IMR-90 (cell line): ENCODE results near the gene ERC2.

ENCODE experiments used
- CEBPB ChIP-seq: IDR thresholded peaks from 2 replicates; pipeline ENCODE4 v1.6.1; 2012; ENCODE audit warnings: low read depth, low read length, improper control_type of control experiment
- CHD1 ChIP-seq: IDR thresholded peaks from 2 replicates; pipeline ENCODE4 v1.6.1; 2012; ENCODE audit warnings: low read depth, low read length, improper control_type of control experiment
- FOS ChIP-seq: fragments of 150-350 bp; IDR thresholded peaks from 2 replicates; pipeline ENCODE4 v1.6.1; 2016; ENCODE audit warnings: low read depth, low read length
- MAFK ChIP-seq: IDR thresholded peaks from 2 replicates; pipeline ENCODE4 v1.6.1; 2012; ENCODE audit warnings: low read depth, low read length, improper control_type of control experiment
- POLR2A ChIP-seq: IDR thresholded peaks from 2 replicates; pipeline ENCODE4 v1.6.1; 2012; ENCODE audit warnings: mild to moderate bottlenecking, low read depth, low read length
- SMC3 ChIP-seq: fragments of 150-350 bp; IDR thresholded peaks from 2 replicates; pipeline ENCODE4 v1.6.1; 2016; ENCODE audit warnings: low read depth, mild to moderate bottlenecking, antibody characterized with exemption, low read length, moderate library complexity
- TF ChIP-seq, protein P1 (sequence below): conservative IDR thresholded peaks from 2 replicates; pipeline ENCODE4 v1.5.1; 2012; ENCODE audit warnings: mild to moderate bottlenecking, low read depth, low read length, improper control_type of control experiment
- TF ChIP-seq, protein P2 (sequence below): fragments of 150-350 bp; IDR thresholded peaks from 2 replicates; pipeline ENCODE4 v1.6.1; 2017; ENCODE audit warnings: mild to moderate bottlenecking, antibody characterized with exemption, low read length, low read depth

DNA sequence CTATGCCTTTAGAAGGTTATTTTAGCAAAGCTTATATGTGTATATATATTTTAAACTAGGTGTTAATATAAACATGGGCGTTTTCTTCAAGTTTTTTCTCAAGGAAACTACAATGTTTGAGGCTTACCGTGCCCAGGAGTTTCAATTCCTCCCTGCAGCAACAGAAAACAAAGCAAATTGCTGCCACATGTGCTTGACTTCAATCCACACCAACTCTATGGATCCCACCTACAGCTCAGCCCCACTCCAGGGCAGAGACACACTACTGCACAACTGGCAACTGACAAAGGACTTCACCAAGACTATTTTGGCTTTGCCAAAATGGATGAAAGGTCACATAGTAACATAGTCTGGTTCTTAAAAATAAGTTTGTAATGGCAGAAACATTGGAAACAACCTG is 346.6 kb downstream of the ERC2 start:
- no peak for TF ChIP-seq POLR2A
- TF ChIP-seq, protein P1, sequence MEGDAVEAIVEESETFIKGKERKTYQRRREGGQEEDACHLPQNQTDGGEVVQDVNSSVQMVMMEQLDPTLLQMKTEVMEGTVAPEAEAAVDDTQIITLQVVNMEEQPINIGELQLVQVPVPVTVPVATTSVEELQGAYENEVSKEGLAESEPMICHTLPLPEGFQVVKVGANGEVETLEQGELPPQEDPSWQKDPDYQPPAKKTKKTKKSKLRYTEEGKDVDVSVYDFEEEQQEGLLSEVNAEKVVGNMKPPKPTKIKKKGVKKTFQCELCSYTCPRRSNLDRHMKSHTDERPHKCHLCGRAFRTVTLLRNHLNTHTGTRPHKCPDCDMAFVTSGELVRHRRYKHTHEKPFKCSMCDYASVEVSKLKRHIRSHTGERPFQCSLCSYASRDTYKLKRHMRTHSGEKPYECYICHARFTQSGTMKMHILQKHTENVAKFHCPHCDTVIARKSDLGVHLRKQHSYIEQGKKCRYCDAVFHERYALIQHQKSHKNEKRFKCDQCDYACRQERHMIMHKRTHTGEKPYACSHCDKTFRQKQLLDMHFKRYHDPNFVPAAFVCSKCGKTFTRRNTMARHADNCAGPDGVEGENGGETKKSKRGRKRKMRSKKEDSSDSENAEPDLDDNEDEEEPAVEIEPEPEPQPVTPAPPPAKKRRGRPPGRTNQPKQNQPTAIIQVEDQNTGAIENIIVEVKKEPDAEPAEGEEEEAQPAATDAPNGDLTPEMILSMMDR = no peak
- no peak for TF ChIP-seq MAFK
- TF ChIP-seq CHD1 = no peak
- TF ChIP-seq SMC3 = no peak
- TF ChIP-seq, protein P2, sequence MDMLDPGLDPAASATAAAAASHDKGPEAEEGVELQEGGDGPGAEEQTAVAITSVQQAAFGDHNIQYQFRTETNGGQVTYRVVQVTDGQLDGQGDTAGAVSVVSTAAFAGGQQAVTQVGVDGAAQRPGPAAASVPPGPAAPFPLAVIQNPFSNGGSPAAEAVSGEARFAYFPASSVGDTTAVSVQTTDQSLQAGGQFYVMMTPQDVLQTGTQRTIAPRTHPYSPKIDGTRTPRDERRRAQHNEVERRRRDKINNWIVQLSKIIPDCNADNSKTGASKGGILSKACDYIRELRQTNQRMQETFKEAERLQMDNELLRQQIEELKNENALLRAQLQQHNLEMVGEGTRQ = no peak
- TF ChIP-seq CEBPB = no peak
- TF ChIP-seq FOS = no peak
